PC-9 (cell line): ENCODE data around the gene ZBTB9. TPM values are rescaled to one million over a fixed set of nuclear protein-coding genes. Genes with fewer than 3 reads are reported as not detected.

Source experiments
- BruUV-seq: library from RNA; stranded (reverse); fragments of 400-500 nt; replicated peaks from 2 replicates; lab custom pipeline; 2021; lab: Mats Ljungman, UMichigan
- CTCF ChIA-PET: fragments of 300-600 bp; sonication (Branson Sonifier 250); formaldehyde crosslinking; loops from one replicate; lab custom pipeline; 2022; ENCODE audit warnings: antibody characterized with exemption; lab: Charles Lee
- POLR2A ChIA-PET: fragments of 300-600 bp; sonication (Branson Sonifier 250); formaldehyde crosslinking; loops from one replicate; lab custom pipeline; 2022; ENCODE audit warnings: antibody characterized with exemption; ENCODE audit not compliant: unreplicated experiment; lab: Charles Lee
- DNase-seq, 2 experiments: peaks; one replicate each; pipeline versions ENCODE4 v3.0.0 to v3.0.0-alpha.2; 2015 to 2022; ENCODE audit warnings: mixed read lengths in 1 of 2
- H2AFZ ChIP-seq: fragments of 200-600 bp; sonication (generic); 2 replicates; pipeline ENCODE4 v1.8.1; 2017; ENCODE audit warnings: antibody characterized with exemption
- H3F3A ChIP-seq: fragments of 200-600 bp; sonication (generic); 2 replicates; pipeline ENCODE4 v1.8.1; 2017; ENCODE audit warnings: antibody characterized with exemption, mild to moderate bottlenecking, low read depth; ENCODE audit not compliant: insufficient read depth
- H3K27ac ChIP-seq: fragments of 200-600 bp; sonication (generic); 2 replicates; pipeline ENCODE4 v1.6.1; 2016; ENCODE audit warnings: mixed run types
- H3K27me3 ChIP-seq: fragments of 200-600 bp; sonication (generic); 2 replicates; pipeline ENCODE4 v1.6.1; 2016; ENCODE audit warnings: low read depth, mixed run types; ENCODE audit not compliant: insufficient read depth
- H3K36me3 ChIP-seq: fragments of 200-600 bp; sonication (generic); 2 replicates; pipeline ENCODE4 v1.6.1; 2016; ENCODE audit warnings: low read depth, mixed run types
- H3K4me1 ChIP-seq: fragments of 200-600 bp; sonication (generic); replicated peaks from 2 replicates; pipeline ENCODE4 v1.6.1; 2016; ENCODE audit warnings: mixed run types; ENCODE audit not compliant: insufficient read depth
- H3K4me2 ChIP-seq: fragments of 200-600 bp; sonication (generic); 2 replicates; pipeline ENCODE4 v1.6.1; 2017; ENCODE audit warnings: mixed run types
- H3K4me3 ChIP-seq: fragments of 200-600 bp; sonication (generic); 2 replicates; pipeline ENCODE4 v1.6.1; 2016; ENCODE audit warnings: mixed run types
- H3K79me2 ChIP-seq: fragments of 200-600 bp; sonication (generic); 2 replicates; pipeline ENCODE4 v1.6.1; 2017; ENCODE audit warnings: low read depth, mixed run types
- H3K9me2 ChIP-seq: fragments of 200-600 bp; sonication (generic); 2 replicates; pipeline ENCODE4 v1.8.1; 2017; ENCODE audit warnings: mild to moderate bottlenecking; ENCODE audit not compliant: insufficient read depth
- H3K9me3 ChIP-seq: fragments of 200-600 bp; sonication (generic); 2 replicates; pipeline ENCODE4 v1.8.1; 2016; ENCODE audit warnings: low read depth; ENCODE audit not compliant: insufficient read depth
- H4K20me1 ChIP-seq: fragments of 200-600 bp; sonication (generic); 2 replicates; pipeline ENCODE4 v1.8.1; 2017; ENCODE audit not compliant: insufficient read depth
- EZH2 ChIP-seq: fragments of 200-600 bp; sonication (generic); IDR thresholded peaks from 2 replicates; pipeline ENCODE4 v1.8.0; 2017; ENCODE audit warnings: antibody characterized with exemption, low read depth
- intact Hi-C: fragments of 100-400 bp; cut with micrococcal nuclease; formaldehyde crosslinking; loops from one replicate; pipeline ENCODE4 v1.10.0; 2022; ENCODE audit not compliant: unreplicated experiment
- total RNA-seq: library from RNA; stranded (reverse); gene quantifications from 2 replicates; pipeline ENCODE4 v1.2.3, GENCODE V29; 2021
- TF ChIP-seq, protein P1 (sequence below): fragments of 200-600 bp; sonication (generic); conservative IDR thresholded peaks from 2 replicates; pipeline ENCODE4 v1.6.1; 2017; ENCODE audit warnings: mixed run types, antibody characterized with exemption, mild to moderate bottlenecking, moderate library complexity

Gene ZBTB9
- total RNA-seq, 1 experiment from 2014 or later = 7.9 TPM

DNA sequence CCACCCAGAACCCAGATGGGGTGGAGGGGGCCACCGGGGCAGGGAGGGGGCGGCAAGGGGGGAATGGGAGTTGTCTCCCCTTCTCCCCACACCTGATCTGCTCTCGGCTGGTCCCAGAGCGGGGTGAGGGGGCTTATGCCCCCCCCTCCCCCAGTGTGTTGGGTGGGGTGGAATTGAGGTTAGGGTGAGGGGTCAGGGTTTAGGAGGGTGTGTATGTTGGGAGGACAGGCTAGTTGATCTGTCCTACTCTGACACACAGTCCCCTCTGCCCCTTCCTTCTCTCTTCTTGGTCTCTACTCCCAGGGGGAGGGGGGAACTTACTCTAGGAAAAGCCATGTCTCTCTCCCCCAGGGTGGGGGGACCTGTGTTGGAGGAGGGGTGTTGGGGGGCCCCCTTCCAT lies 1.9 kb upstream of the ZBTB9 start:
- H3K27me3 ChIP-seq = no peaks in the 10 kb centered on the region
- H3K9me3 ChIP-seq = no peaks in the 10 kb centered on the region
- no peak overlapping the region for H3K4me3 ChIP-seq
- CTCF ChIA-PET = interaction anchor here (0.6 kb wide), 1 partner anchor 135 kb away, joined by 8 read pairs; no protein-coding TSS in a partner anchor
- BruUV-seq = no TSS peak
- peaks cover 6% of the 10 kb centered on the region for H3K4me1 ChIP-seq
- POLR2A ChIA-PET = interaction anchor here (0.5 kb wide), 1 partner anchor 1941 kb away, joined by 12 read pairs; no protein-coding TSS in a partner anchor
- H3K4me2 ChIP-seq = no peak overlapping the region; the same call in 1 of the 2 replicates
- no peaks in the 10 kb centered on the region for H4K20me1 ChIP-seq
- H3K79me2 ChIP-seq = peaks cover 19% of the 10 kb centered on the region
- H3K27ac ChIP-seq = no peak overlapping the region
- TF ChIP-seq, protein P1, sequence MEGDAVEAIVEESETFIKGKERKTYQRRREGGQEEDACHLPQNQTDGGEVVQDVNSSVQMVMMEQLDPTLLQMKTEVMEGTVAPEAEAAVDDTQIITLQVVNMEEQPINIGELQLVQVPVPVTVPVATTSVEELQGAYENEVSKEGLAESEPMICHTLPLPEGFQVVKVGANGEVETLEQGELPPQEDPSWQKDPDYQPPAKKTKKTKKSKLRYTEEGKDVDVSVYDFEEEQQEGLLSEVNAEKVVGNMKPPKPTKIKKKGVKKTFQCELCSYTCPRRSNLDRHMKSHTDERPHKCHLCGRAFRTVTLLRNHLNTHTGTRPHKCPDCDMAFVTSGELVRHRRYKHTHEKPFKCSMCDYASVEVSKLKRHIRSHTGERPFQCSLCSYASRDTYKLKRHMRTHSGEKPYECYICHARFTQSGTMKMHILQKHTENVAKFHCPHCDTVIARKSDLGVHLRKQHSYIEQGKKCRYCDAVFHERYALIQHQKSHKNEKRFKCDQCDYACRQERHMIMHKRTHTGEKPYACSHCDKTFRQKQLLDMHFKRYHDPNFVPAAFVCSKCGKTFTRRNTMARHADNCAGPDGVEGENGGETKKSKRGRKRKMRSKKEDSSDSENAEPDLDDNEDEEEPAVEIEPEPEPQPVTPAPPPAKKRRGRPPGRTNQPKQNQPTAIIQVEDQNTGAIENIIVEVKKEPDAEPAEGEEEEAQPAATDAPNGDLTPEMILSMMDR = no peak
- no peak for TF ChIP-seq EZH2
- intact Hi-C loops = loop anchor here (5.0 kb wide), 1 partner anchor 40 kb away; the partner anchor contains the start of gene PHF1
- H3K36me3 ChIP-seq = no peaks in the 10 kb centered on the region
- no peak overlapping the region for H2AFZ ChIP-seq
- H3K9me2 ChIP-seq = no peaks in the 10 kb centered on the region
- no peak for DNase-seq
- no peaks in the 10 kb centered on the region for H3F3A ChIP-seq

GRCh38 chr6:33453393-33454008 lies 875 bp upstream of the ZBTB9 start:
- POLR2A ChIA-PET = interaction anchor here (0.6 kb wide), 1 partner anchor 151 kb away, joined by 4 read pairs; no protein-coding TSS in a partner anchor
- Histone ChIP-seq H3K4me3 (peak overlapping the region; percentile 95), H2AFZ (peak overlapping the region; percentile 94), H3F3A (no peaks in the 10 kb centered on the region), H3K36me3 (no peaks in the 10 kb centered on the region), H3K9me2 (no peaks in the 10 kb centered on the region), H3K9me3 (no peaks in the 10 kb centered on the region), H3K27me3 (no peaks in the 10 kb centered on the region), H4K20me1 (no peaks in the 10 kb centered on the region), H3K79me2 (peaks cover 19% of the 10 kb centered on the region), H3K4me1 (peaks cover 6% of the 10 kb centered on the region), H3K27ac (no peak overlapping the region), H3K4me2 (peak overlapping the region; percentile 85)
- no TSS peak for BruUV-seq
- CTCF ChIA-PET = interaction anchor here (0.6 kb wide), 1 partner anchor 87 kb away, joined by 3 read pairs; no protein-coding TSS in a partner anchor
- no peak for TF ChIP-seq EZH2
- TF ChIP-seq, protein P1 = no peak
- no peak for DNase-seq
- intact Hi-C loops = loop anchor here (1.0 to 5.0 kb wide), 3 partner anchors 27 to 118 kb away; partner anchors contain the start of gene PHF1

DNA sequence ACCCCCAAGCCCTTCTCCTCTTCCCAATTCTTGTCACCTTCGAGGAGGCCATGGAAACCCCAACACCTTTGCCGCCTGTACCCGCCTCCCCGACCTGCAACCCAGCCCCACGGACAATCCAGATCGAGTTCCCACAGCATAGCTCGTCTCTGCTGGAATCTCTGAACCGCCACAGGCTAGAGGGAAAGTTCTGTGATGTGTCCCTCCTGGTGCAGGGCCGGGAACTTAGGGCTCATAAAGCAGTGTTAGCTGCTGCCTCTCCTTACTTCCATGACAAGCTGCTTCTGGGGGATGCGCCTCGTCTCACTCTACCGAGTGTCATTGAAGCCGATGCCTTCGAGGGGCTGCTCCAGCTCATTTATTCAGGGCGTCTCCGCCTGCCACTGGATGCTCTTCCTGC lies 675 bp downstream of the ZBTB9 start:
- Histone ChIP-seq H3K27ac (no peak overlapping the region), H3K9me3 (no peaks in the 10 kb centered on the region), H3K79me2 (peaks cover 19% of the 10 kb centered on the region), H3K36me3 (no peaks in the 10 kb centered on the region), H3K4me2 (peak overlapping the region; percentile 99), H3K4me1 (peaks cover 6% of the 10 kb centered on the region), H3K4me3 (peak overlapping the region; percentile 95), H3K9me2 (no peaks in the 10 kb centered on the region), H4K20me1 (no peaks in the 10 kb centered on the region), H2AFZ (peak overlapping the region; percentile 92), H3K27me3 (no peaks in the 10 kb centered on the region), H3F3A (no peaks in the 10 kb centered on the region)
- intact Hi-C loops = no loop called here
- TSS peak; percentile 50 for BruUV-seq
- ChIA-PET POLR2A (interaction anchor here (0.7 to 1.0 kb wide), 2 partner anchors 156 to 483 kb away, joined by 3 to 5 read pairs; no protein-coding TSS in a partner anchor), CTCF (interaction anchor here (0.7 kb wide), 1 partner anchor 84 kb away, joined by 3 read pairs; no protein-coding TSS in a partner anchor)
- TF ChIP-seq EZH2 = no peak
- TF ChIP-seq, protein P1 = no peak
- no peak for DNase-seq
